Measurements from ENCODE around the gene SESN1. TPM values are rescaled to one million over a fixed set of nuclear protein-coding genes. Genes with fewer than 3 reads are reported as not detected.
A peak's percentile ranks its signal among the peaks of the same experiment; 100 is the strongest.

Gene SESN1
- polyA plus RNA-seq, 3 donors = 1.8 to 21.0 (median 3.1) TPM

DNA sequence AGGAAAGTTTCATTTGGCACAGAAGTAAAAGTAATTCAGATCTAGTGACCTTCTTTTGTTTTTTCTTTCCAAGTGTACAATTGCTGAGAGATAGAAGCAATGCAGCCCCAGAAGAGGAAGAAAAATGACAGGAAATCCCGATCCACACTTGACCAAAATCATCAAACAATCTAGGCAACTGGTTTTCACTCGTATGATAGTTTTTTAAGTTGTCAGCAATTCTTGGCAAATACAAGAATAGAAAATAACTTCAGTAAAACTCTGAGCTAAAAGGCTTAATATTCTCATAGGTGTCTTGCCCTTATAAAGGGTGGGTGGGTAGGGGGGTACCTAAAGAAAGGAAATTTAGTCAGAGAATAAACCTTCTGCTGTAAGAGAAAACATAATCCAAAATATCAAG lies 36.0 kb downstream of the SESN1 start:
- no peaks in the 10 kb centered on the region for H3K79me2 ChIP-seq (ENCODE audit: insufficient read depth, low read length)
- Mint-ChIP-seq H3K9me3 (no peaks in the 10 kb centered on the region), H3K4me1 (peaks cover 34% of the 10 kb centered on the region), H3K4me3 (no peak overlapping the region), H3K27me3 (ENCODE audit: low read depth in 3 of 3) (no peaks in the 10 kb centered on the region), H3K36me3 (peaks cover 0 to 3% of the 10 kb centered on the region in 2 donors), H3K27ac (peak overlapping the region in 3 of 7 donors; percentile 4 to 83 (median 24))
- peaks cover 20 to 34% of the 10 kb centered on the region in 2 donors for H3K4me1 ChIP-seq (ENCODE audit: control insufficient read depth in 1 of 2, insufficient read depth in 2 of 2, low read length in 2 of 2)
- TF ChIP-seq, protein P1, sequence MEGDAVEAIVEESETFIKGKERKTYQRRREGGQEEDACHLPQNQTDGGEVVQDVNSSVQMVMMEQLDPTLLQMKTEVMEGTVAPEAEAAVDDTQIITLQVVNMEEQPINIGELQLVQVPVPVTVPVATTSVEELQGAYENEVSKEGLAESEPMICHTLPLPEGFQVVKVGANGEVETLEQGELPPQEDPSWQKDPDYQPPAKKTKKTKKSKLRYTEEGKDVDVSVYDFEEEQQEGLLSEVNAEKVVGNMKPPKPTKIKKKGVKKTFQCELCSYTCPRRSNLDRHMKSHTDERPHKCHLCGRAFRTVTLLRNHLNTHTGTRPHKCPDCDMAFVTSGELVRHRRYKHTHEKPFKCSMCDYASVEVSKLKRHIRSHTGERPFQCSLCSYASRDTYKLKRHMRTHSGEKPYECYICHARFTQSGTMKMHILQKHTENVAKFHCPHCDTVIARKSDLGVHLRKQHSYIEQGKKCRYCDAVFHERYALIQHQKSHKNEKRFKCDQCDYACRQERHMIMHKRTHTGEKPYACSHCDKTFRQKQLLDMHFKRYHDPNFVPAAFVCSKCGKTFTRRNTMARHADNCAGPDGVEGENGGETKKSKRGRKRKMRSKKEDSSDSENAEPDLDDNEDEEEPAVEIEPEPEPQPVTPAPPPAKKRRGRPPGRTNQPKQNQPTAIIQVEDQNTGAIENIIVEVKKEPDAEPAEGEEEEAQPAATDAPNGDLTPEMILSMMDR (IDR thresholded peaks at IDR 0.05) = no peak
- DNase-seq = no peak
- no peak overlapping the region for H3K4me2 ChIP-seq (replicated peaks; ENCODE audit: extremely low read depth, low read length, poor library complexity, severe bottlenecking)
- intact Hi-C loops (cut with micrococcal nuclease) = no loop called here
- no peaks in the 10 kb centered on the region for H3K9me3 ChIP-seq (replicated peaks in 1 of 2; ENCODE audit: control insufficient read depth in 1 of 2, insufficient read depth in 1 of 2, low read length in 2 of 2)
- no peak overlapping the region for H3K27ac ChIP-seq (ENCODE audit: low read depth in 1 of 2, low read length in 2 of 2)
- no peak overlapping the region for H3K9ac ChIP-seq (ENCODE audit: insufficient read depth, low read length, poor library complexity, severe bottlenecking)
- no peak overlapping the region for H2AFZ ChIP-seq (ENCODE audit: insufficient read depth, low read depth, low read length, poor library complexity, severe bottlenecking)
- H3K36me3 ChIP-seq (replicated peaks in 1 of 2; ENCODE audit: control insufficient read depth in 1 of 2, insufficient read depth in 2 of 2, low read length in 2 of 2) = no peaks in the 10 kb centered on the region
- no peak overlapping the region for H3K4me3 ChIP-seq (replicated peaks in 1 of 3; ENCODE audit: low read depth in 2 of 3, low read length in 3 of 3)
- WGBS (ENCODE audit: insufficient coverage) = no CpG with 5 or more reads among the region's 2 CpGs
- H4K20me1 ChIP-seq (ENCODE audit: insufficient read depth, low read length) = no peaks in the 10 kb centered on the region
- no peaks in the 10 kb centered on the region for H3K27me3 ChIP-seq (ENCODE audit: control insufficient read depth in 2 of 2, insufficient read depth in 2 of 2, low read length in 2 of 2)

DNA sequence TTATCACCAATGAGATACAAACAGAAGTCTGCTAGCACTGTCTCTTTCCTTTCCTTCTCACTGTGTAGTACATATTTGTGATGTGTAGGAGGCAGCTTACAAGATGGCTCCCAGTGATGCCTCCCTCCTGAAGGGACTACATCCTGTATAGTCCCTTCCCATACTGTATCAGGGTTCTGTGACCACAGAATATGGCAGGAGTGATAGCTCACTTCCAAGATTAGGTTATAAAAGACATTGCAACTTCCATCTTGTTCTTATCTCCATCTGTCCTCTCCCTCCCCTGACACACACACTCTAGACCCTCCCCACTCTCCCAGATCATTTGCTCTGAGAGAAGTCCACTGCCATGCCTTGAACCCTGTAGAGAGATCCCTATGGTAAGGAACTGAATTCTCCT lies 38.0 kb downstream of the SESN1 start:
- Histone ChIP-seq H3K27ac (ENCODE audit: low read depth in 1 of 2, low read length in 2 of 2) (no peak overlapping the region), H3K79me2 (ENCODE audit: insufficient read depth, low read length) (peaks cover 6% of the 10 kb centered on the region), H3K9me3 (replicated peaks in 1 of 2; ENCODE audit: control insufficient read depth in 1 of 2, insufficient read depth in 1 of 2, low read length in 2 of 2) (no peaks in the 10 kb centered on the region), H3K9ac (ENCODE audit: insufficient read depth, low read length, poor library complexity, severe bottlenecking) (no peak overlapping the region), H3K27me3 (ENCODE audit: control insufficient read depth in 2 of 2, insufficient read depth in 2 of 2, low read length in 2 of 2) (no peaks in the 10 kb centered on the region), H3K36me3 (replicated peaks in 1 of 2; ENCODE audit: control insufficient read depth in 1 of 2, insufficient read depth in 2 of 2, low read length in 2 of 2) (no peaks in the 10 kb centered on the region), H3K4me3 (replicated peaks in 1 of 3; ENCODE audit: low read depth in 2 of 3, low read length in 3 of 3) (no peak overlapping the region), H3K4me1 (ENCODE audit: control insufficient read depth in 1 of 2, insufficient read depth in 2 of 2, low read length in 2 of 2) (peaks cover 20 to 45% of the 10 kb centered on the region in 2 donors), H3K4me2 (replicated peaks; ENCODE audit: extremely low read depth, low read length, poor library complexity, severe bottlenecking) (no peak overlapping the region), H4K20me1 (ENCODE audit: insufficient read depth, low read length) (peaks cover 1% of the 10 kb centered on the region), H2AFZ (ENCODE audit: insufficient read depth, low read depth, low read length, poor library complexity, severe bottlenecking) (no peak overlapping the region)
- TF ChIP-seq, protein P1 (IDR thresholded peaks at IDR 0.05) = no peak
- H3K36me3 Mint-ChIP-seq = peaks cover 0 to 3% of the 10 kb centered on the region in 2 donors
- no peaks in the 10 kb centered on the region for H3K27me3 Mint-ChIP-seq (ENCODE audit: low read depth in 3 of 3)
- peak overlapping the region in 4 of 7 donors; percentile 2 to 79 (median 43) for H3K27ac Mint-ChIP-seq
- no peaks in the 10 kb centered on the region for H3K9me3 Mint-ChIP-seq
- H3K4me3 Mint-ChIP-seq = no peak overlapping the region
- H3K4me1 Mint-ChIP-seq = peaks cover 39% of the 10 kb centered on the region
- DNase-seq = no peak
- intact Hi-C loops (cut with micrococcal nuclease) = no loop called here
